ENCODE results near the gene KIAA1217.

DNA sequence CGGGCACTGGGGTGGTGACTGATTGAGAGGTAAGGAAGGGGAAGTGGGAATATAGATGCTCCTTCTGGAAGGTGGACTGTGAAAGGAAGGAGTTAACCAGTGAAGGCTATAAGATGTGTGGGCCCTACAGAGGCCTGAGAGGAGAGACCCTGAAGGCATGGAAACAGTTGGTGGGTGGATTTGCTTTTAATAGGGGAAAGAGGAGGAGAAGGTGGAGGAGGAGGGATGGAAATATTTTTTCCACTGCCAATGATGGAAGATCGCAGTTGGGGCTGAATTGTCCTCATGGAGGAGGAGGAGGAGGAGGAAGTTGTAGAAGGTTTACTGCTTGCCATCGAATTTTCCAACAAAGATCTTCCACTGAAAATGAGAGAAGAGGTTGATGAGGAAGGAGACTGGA is 80.3 kb downstream of the KIAA1217 start:
- TF ChIP-seq EZH2 (IDR thresholded peaks at IDR 0.05; ENCODE audit: borderline replicate concordance, insufficient read depth, low read length, poor library complexity, severe bottlenecking), result no peak
- no peak for TF ChIP-seq POLR2AphosphoS5 (IDR thresholded peaks at IDR 0.05)
- TF ChIP-seq, protein P1, sequence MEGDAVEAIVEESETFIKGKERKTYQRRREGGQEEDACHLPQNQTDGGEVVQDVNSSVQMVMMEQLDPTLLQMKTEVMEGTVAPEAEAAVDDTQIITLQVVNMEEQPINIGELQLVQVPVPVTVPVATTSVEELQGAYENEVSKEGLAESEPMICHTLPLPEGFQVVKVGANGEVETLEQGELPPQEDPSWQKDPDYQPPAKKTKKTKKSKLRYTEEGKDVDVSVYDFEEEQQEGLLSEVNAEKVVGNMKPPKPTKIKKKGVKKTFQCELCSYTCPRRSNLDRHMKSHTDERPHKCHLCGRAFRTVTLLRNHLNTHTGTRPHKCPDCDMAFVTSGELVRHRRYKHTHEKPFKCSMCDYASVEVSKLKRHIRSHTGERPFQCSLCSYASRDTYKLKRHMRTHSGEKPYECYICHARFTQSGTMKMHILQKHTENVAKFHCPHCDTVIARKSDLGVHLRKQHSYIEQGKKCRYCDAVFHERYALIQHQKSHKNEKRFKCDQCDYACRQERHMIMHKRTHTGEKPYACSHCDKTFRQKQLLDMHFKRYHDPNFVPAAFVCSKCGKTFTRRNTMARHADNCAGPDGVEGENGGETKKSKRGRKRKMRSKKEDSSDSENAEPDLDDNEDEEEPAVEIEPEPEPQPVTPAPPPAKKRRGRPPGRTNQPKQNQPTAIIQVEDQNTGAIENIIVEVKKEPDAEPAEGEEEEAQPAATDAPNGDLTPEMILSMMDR (IDR thresholded peaks at IDR 0.05; ENCODE audit: poor library complexity, severe bottlenecking), result no peak
- no peak for TF ChIP-seq EP300 (conservative IDR thresholded peaks at IDR 0.05; ENCODE audit: poor library complexity, severe bottlenecking)
- no peak for TF ChIP-seq SMC3 (conservative IDR thresholded peaks at IDR 0.05; ENCODE audit: poor library complexity)
- TF ChIP-seq, protein P2, sequence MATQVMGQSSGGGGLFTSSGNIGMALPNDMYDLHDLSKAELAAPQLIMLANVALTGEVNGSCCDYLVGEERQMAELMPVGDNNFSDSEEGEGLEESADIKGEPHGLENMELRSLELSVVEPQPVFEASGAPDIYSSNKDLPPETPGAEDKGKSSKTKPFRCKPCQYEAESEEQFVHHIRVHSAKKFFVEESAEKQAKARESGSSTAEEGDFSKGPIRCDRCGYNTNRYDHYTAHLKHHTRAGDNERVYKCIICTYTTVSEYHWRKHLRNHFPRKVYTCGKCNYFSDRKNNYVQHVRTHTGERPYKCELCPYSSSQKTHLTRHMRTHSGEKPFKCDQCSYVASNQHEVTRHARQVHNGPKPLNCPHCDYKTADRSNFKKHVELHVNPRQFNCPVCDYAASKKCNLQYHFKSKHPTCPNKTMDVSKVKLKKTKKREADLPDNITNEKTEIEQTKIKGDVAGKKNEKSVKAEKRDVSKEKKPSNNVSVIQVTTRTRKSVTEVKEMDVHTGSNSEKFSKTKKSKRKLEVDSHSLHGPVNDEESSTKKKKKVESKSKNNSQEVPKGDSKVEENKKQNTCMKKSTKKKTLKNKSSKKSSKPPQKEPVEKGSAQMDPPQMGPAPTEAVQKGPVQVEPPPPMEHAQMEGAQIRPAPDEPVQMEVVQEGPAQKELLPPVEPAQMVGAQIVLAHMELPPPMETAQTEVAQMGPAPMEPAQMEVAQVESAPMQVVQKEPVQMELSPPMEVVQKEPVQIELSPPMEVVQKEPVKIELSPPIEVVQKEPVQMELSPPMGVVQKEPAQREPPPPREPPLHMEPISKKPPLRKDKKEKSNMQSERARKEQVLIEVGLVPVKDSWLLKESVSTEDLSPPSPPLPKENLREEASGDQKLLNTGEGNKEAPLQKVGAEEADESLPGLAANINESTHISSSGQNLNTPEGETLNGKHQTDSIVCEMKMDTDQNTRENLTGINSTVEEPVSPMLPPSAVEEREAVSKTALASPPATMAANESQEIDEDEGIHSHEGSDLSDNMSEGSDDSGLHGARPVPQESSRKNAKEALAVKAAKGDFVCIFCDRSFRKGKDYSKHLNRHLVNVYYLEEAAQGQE (IDR thresholded peaks at IDR 0.05; ENCODE audit: borderline replicate concordance), result no peak
- no peak for TF ChIP-seq TAF1 (IDR thresholded peaks at IDR 0.05; ENCODE audit: low read depth)
- TF ChIP-seq RAD21 (conservative IDR thresholded peaks at IDR 0.05), result no peak
